Lung (tissue), 12 donors: Measurements from ENCODE around the gene MCM5. TPM values are rescaled to one million over a fixed set of nuclear protein-coding genes. Genes with fewer than 3 reads are reported as not detected.
"Not testable (repeated sequence)": the region's sequence is repeated elsewhere in the genome, so short reads cannot be mapped to it uniquely, and the experiment has no call there.

Source experiments
- ATAC-seq: fragments of 200-7000 bp; cut with Tn5 transposase; one replicate; pipeline ENCODE4 v1.9.1; 2020; ENCODE audit warnings: moderate number of reproducible peaks; ENCODE audit not compliant: insufficient read depth, low FRiP score
- DNase-seq, 3 donors: peaks; one replicate each; pipeline ENCODE4 v3.0.0-alpha.2; 2013 to 2017
- H3K27ac ChIP-seq, 2 donors: one replicate each; pipeline ENCODE4 v1.5.1; 2013; ENCODE audit warnings: mild to moderate bottlenecking in 2 of 2, moderate library complexity in 2 of 2, control low read depth in 1 of 2, inconsistent platforms in 1 of 2, low read depth in 1 of 2, low read length in 1 of 2
- H3K27me3 ChIP-seq, 3 donors: one replicate each; pipeline ENCODE4 v1.5.1; 2013; ENCODE audit warnings: low read length in 2 of 3; ENCODE audit not compliant: control insufficient read depth in 3 of 3, insufficient read depth in 3 of 3
- H3K36me3 ChIP-seq, 4 donors: one replicate each; pipeline ENCODE4 v1.5.1; 2013; ENCODE audit warnings: low read length in 4 of 4, mild to moderate bottlenecking in 1 of 4, moderate library complexity in 1 of 4; ENCODE audit not compliant: control insufficient read depth in 4 of 4, insufficient read depth in 4 of 4
- H3K4me1 ChIP-seq, 5 donors: one replicate each; pipeline ENCODE4 v1.5.1; 2013; ENCODE audit warnings: low read length in 5 of 5, mild to moderate bottlenecking in 2 of 5, moderate library complexity in 1 of 5; ENCODE audit not compliant: control insufficient read depth in 5 of 5, insufficient read depth in 5 of 5
- H3K4me3 ChIP-seq: one replicate; pipeline ENCODE4 v1.5.1; 2013; ENCODE audit warnings: mild to moderate bottlenecking, control low read depth, moderate library complexity
- H3K9ac ChIP-seq, 2 donors: one replicate each; pipeline ENCODE4 v1.5.1; 2013; ENCODE audit warnings: low read length in 2 of 2, control low read depth in 1 of 2; ENCODE audit not compliant: insufficient read depth in 1 of 2
- H3K9me3 ChIP-seq, 4 donors: one replicate each; pipeline ENCODE4 v1.5.1; 2013; ENCODE audit warnings: low read length in 3 of 4, mild to moderate bottlenecking in 1 of 4, moderate library complexity in 1 of 4; ENCODE audit not compliant: control insufficient read depth in 4 of 4, insufficient read depth in 3 of 4
- WGBS, 2 donors: extraction: QIAGEN DNeasy Blood & Tissue Kit; methylation state at CpG; one replicate each; pipeline ENCODE4 v1.1.7; 2013; 5-methylcytosine and 5-hydroxymethylcytosine counted together
- polyA plus RNA-seq, 2 donors: library from polyadenylated mRNA; stranded (reverse); fragments of 200-250 nt; gene quantifications; one replicate each; pipeline ENCODE4 v1.2.1, GENCODE V29; 2013
- total RNA-seq, 2 donors: library from RNA; depleted of rRNA in 1 of 2; stranded (reverse); fragments of >200 nt in 1 of 2; gene quantifications; one replicate each; pipeline ENCODE4 v1.2.1, GENCODE V29; 2014 to 2021
- TF ChIP-seq, protein P1 (sequence below): IDR thresholded peaks from 2 replicates; pipeline ENCODE4 v1.5.1; 2012; ENCODE audit warnings: mild to moderate bottlenecking; ENCODE audit errors: control extremely low read depth, extremely low read depth
- donor health status: control.
- donor health status: control.
- donor health status: Bipolar disorder and iron deficiency.
- donor health status: healthy.
- donor health status: DM: yes; HTN: yes; CAD: no.

The MCM5 gene
- total and polyA plus RNA-seq, 4 donors, result 17.6 to 43.1 (median 25.9) TPM

DNA sequence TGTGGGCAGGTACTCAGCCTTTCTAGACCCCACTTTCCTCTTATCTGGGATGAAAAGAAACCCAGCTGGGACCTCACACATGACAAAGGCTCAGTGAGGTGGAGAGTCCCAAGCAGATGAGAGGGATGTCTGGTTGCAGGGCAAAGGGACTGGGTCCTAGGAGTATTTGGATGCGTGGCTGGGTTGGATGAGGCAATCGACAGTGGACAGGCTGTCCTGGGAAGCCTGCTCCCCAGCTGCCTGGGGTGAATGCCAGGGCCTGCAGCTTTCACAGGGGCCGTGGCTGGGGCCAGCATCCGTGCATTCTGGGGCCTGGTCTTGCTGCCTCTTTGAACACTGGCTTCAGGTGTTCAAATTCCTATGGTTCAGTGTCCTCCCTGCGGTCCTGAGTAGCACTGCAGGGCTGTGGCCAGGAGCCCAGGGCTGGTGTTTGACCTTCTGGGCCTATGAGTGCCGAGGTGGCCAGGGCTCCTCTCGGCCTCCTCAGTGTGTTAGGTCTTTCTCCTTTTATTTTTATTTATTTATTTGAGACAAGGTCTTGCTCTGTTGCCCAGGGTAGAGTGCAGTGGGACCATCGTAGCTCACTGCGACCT lies 65.3 kb downstream of the MCM5 start:
- H3K27ac ChIP-seq, result no peak overlapping the region
- 88 to 89% methylated on average over 9 of the region's 9 CpGs for WGBS, 2 donors
- H3K9ac ChIP-seq, result no peak overlapping the region
- no peaks in the 10 kb centered on the region for H3K27me3 ChIP-seq
- ATAC-seq (no peak), DNase-seq (no peak)
- H3K36me3 ChIP-seq, result no peaks in the 10 kb centered on the region
- no peak overlapping the region for H3K4me3 ChIP-seq
- peaks cover 0 to 9% (median 4%) of the 10 kb centered on the region in 5 donors for H3K4me1 ChIP-seq
- no peaks in the 10 kb centered on the region for H3K9me3 ChIP-seq
- TF ChIP-seq, protein P1, sequence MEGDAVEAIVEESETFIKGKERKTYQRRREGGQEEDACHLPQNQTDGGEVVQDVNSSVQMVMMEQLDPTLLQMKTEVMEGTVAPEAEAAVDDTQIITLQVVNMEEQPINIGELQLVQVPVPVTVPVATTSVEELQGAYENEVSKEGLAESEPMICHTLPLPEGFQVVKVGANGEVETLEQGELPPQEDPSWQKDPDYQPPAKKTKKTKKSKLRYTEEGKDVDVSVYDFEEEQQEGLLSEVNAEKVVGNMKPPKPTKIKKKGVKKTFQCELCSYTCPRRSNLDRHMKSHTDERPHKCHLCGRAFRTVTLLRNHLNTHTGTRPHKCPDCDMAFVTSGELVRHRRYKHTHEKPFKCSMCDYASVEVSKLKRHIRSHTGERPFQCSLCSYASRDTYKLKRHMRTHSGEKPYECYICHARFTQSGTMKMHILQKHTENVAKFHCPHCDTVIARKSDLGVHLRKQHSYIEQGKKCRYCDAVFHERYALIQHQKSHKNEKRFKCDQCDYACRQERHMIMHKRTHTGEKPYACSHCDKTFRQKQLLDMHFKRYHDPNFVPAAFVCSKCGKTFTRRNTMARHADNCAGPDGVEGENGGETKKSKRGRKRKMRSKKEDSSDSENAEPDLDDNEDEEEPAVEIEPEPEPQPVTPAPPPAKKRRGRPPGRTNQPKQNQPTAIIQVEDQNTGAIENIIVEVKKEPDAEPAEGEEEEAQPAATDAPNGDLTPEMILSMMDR, result no peak

- peak overlapping the region in 1 of 2 donors; percentile 71 for H3K9ac ChIP-seq
- peak overlapping the region; percentile 59 to 85 for H3K27ac ChIP-seq
- WGBS, 2 donors, result 30 to 33% methylated on average over 11 of the region's 11 CpGs
- H3K4me3 ChIP-seq, result no peak overlapping the region
- TF ChIP-seq, protein P1, result no peak
- H3K36me3 ChIP-seq, result no peaks in the 10 kb centered on the region
- DNase-seq (peak; percentile 57 to 77 (median 62)), ATAC-seq (peak; percentile 76)
- H3K4me1 ChIP-seq, result peaks cover 0 to 9% (median 4%) of the 10 kb centered on the region in 5 donors
- H3K27me3 ChIP-seq, result no peaks in the 10 kb centered on the region
- peaks cover 0 to 2% (median 0%) of the 10 kb centered on the region in 4 donors for H3K9me3 ChIP-seq
These were observed 67.9 kb downstream of the MCM5 start for GRCh38 chr22:35467681-35468434.

DNA sequence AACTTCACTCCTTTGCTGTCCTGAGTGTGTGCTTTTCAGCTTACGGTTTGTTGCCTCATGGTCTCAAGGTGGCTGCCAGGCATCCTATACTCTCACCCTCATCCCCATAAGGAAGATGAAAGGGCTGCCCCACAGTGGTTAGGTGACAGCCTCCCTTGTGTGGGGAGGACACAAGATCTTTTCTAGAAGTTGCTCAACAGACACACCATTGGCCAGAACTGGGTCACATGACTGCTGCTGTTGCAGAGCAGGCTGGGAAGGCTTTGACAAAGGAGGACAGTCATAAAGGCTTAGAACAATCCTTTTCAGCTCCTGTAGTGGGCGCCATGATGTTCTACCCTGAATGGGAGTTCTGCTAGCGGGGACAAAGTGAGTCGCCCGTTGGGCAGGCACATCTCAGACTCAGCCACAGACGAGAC lies 71.0 kb downstream of the MCM5 start:
- DNase-seq, result no peak
- TF ChIP-seq, protein P1, result no peak
- Histone ChIP-seq H3K4me3 (no peak overlapping the region), H3K9ac (no peak overlapping the region), H3K27ac (no peak overlapping the region), H3K27me3 (no peaks in the 10 kb centered on the region), H3K36me3 (no peaks in the 10 kb centered on the region), H3K4me1 (peaks cover 0 to 13% (median 4%) of the 10 kb centered on the region in 5 donors), H3K9me3 (peaks cover 0 to 2% (median 0%) of the 10 kb centered on the region in 4 donors)
- ATAC-seq, result no peak
- 94 to 95% methylated on average over 6 of the region's 6 CpGs for WGBS, 2 donors

- 86 to 88% methylated on average over 4 of the region's 4 CpGs for WGBS, 2 donors
- not testable (repeated sequence) for ATAC-seq
These were observed 71.6 kb downstream of the MCM5 start for GRCh38 chr22:35471566-35471965.

More at GRCh38 chr22:35471566-35471965, 71.6 kb downstream of the MCM5 start:
- peaks cover 0 to 13% (median 4%) of the 10 kb centered on the region in 5 donors for H3K4me1 ChIP-seq
- not testable (repeated sequence) for H3K9me3 ChIP-seq, DNase-seq, H3K27me3 ChIP-seq, H3K27ac ChIP-seq, H3K36me3 ChIP-seq, H3K9ac ChIP-seq, H3K4me3 ChIP-seq
